Posterior cingulate gyrus (tissue), 11 donors: ENCODE data around the gene LRMDA.

Experiments
- DNase-seq, 10 donors: peaks; one replicate each; pipeline versions ENCODE4 v3.0.0 to v3.0.0-alpha.2; 2020 to 2021; ENCODE audit warnings: mixed read lengths in 3 of 10
- intact Hi-C: fragments of 100-400 bp; cut with DNase I; formaldehyde crosslinking; loops from one replicate; pipeline ENCODE4 v1.15.1; 2023

The LRMDA gene

DNA sequence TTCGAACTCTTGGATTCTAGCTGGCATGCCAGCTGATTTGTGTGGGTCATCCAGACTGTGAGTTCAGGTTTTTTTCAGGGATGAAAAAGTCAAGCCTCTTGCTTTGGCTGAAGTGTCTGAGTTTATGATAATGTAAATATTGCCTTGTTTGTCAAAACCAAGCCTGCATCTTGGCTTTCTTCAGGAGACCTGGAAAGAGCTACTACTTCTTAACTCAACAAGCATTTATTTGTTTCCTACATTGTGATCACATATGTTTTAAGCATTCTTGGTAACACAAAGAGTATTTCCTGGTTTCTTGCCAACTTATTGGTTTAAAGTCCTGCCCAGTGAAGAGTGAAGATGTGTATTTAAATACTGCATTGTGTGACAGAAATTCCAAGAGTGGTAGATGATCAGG, 407.1 kb downstream of the LRMDA start:
- no peak for DNase-seq
- intact Hi-C loops: no loop called here

DNA sequence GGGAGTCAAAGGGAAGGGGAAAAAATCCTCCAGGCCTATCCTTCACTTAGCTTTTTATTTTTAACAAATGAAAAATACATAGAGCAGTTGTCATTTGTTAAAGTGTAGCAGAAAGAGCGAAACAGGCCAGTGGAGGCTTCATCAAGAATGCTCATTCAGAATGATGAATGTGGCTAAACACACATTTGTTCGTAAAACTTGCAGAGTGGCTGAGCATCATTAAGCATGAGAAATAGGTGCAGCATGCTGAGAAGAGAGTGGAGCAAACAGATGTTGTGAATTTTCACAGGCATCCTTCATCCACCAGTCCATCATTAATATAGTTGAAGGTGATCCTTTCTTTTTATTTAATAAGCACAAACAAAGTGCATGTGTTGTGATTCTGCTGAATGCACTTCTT, 407.6 kb downstream of the LRMDA start:
- no peak for DNase-seq
- intact Hi-C loops: no loop called here

DNA sequence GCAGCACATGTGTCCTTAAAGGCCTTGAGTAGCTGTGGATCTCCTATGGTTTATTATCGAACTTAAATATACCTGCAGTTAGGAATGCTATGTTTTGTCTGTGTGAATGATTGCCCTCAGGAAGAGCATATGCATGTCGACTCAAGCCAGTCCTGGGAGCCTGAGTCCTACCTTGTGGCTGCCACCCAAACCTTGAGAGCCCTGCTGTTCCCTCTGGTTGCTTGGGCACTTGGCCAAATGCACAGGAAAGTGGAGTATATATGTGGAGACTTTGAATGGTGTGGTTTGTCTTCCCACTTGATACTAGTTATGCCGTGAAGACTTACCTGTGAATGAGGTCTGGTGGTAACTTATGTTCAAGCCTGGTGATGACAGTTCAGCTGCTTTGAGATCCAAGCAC, 409.8 kb downstream of the LRMDA start:
- no peak for DNase-seq
- intact Hi-C loops: no loop called here

DNA sequence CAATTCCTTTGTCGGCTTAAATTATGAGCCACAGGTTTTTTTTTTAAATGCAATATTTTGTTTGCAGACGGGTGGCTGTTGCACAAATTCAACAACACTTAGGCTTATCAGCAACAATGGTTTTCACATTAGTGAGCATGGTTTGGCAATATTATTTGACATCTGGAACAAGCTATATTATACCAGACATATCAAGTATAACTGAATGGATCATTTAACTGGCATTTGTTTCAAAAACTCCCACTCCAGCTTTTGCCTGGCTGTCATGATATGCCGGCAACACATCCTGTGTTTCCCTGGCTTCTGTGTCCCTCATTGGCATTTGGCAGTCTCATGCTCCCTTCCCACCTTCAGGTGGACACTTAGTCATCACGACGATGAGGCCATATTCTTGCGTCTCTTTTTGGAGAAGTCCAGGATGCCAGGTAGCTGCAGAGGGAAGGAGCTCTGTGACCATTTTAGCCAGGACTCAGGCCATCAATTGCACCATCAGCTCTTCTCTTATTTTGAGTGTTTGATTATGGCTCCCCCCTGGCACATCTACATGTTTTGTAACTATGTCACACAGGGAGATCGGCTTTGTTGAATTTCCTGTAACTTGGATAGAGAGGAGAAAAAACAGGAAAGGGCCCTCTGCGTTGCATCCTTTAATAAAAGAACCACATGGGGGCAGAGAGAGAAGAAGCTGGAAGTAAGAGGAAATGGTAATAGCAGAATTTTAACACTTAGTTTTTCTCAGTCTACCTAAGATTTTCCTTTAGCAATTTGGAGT, 413.9 kb downstream of the LRMDA start:
- intact Hi-C loops: no loop called here
- DNase-seq: no peak

DNA sequence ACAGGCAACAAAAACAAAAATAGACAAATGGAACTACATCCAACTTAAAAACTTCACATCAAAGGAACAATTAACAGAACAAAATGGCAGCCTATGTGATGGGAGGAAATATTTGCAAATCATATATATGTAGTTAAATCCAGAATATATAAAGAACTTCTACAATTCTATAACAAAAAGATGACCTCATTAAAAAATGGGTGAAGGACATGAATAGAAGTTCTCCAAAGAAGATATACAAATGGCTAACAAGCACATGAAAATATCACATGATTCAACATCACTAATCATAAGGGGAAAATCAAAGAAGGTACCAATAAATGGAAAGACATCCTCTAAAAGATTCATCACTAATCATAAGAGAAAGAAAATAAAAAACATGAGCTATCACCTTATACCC, 416.1 kb downstream of the LRMDA start:
- DNase-seq: no peak
- intact Hi-C loops: no loop called here

DNA sequence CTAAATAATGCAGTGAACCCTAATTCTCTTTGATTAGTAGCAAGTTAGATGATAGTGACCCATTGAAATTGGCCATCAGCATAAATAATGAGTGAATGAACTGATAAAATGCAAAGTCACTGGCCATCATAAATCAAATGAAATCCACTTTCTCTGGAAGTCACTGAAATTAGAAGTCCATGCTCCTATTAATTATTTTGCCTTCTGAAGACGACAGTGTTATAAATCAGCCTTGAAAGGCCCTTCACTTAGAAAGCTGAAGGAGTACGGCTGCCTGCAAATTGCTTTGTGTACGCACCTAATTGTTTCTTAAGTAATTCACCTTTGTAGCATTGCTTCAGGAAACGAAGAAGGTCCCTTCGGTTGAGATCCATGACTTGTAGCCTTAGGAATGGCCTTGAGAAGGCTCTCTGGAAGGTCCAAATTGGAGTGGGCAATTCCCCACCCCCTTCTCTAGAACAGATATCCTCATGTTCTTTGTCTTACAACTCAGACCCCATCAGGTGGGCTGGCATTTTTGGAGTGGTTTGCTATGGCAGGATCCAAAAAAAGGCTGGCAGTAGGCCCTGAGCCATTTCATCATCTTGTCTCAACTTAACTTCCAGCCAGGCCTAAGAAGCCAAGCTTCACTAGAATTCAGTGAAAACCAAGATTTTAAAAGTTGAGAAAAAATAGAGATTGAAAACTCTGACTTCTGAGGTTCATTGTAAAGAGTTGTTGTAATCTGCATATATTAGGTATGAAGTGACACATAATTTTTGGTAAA, 420.3 kb downstream of the LRMDA start:
- no peak for DNase-seq
- intact Hi-C loops: no loop called here

DNA sequence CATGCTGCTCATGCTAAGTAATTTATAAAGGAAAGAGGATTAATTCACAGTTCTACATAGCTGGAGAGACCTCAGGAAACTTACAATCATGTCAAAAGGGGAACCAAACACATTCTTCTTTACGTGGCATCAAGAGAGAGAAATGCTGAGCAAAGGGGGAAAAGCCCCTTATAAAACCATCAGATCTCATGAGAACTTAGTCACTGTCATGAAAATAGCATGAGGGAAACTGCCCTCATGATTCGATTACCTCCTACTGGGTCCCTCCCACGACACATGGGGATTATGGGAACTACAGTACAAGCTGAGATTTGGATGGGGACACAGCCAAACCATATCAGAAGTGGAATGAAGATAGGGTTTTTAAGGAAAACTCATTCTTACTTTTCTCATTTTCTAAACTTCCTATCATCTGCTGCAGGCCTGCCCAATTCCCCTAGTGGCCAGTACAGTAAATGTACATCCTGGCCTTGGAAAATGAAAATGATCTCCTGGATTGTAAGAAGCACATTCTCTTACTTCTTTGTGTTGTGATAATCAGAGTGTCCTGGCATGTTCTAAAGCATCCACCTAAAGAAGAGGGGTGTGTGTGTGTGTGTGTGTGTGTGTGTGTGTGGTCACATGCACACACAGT, 421.5 kb downstream of the LRMDA start:
- DNase-seq: no peak

DNA sequence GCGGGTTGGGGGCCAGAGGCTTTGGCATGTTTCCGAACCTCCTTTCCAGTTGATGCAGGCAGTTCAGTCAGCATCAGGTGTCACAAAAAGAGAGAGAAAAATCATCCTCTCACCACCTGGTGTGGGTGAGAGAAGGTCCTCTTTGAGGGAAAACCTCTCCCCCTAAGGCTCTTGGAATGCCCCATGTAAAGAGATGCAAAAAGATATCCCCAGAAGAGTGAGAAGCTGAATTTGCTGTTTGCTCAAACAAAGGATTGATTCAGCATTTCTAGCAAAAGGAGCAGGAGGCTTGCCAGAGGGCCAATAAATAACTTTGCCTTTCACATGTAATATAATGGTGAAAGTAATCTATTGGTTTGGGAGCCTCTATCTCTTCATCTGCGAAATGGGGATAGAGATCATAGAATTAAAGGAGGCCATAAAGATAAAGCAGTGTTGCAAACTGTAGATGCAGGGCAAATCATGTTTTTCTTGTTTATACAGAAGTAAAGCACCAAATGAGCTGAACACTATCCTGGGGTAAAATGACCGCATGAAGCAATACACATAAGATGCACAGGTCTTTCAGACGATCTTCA, 425.9 kb downstream of the LRMDA start:
- no peak for DNase-seq
- intact Hi-C loops: no loop called here

More for the DNA sequence above, 421.5 kb downstream of the LRMDA start:
- intact Hi-C loops: no loop called here

DNA sequence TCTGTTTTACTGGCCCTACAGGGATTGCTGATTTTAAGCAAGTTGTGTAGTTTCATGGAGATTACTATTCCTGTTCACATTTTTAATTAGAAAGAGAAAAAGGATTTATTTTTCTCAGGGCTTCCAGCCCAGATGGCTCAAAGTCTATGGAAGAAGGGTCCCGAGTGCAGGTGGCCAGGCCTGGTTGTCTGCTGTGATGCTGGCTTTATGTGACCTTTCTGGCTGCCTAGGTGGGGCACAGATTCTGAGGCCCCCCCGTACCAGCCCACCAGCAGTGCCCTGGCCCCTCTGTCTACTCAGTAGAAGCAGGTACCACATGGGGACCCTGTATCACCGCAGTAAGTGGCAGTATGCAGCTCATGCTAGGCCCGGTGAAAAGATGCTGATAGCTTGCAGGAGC, 426.5 kb downstream of the LRMDA start:
- DNase-seq: peak in 1 of 10 donors; percentile 52
- intact Hi-C loops: no loop called here

DNA sequence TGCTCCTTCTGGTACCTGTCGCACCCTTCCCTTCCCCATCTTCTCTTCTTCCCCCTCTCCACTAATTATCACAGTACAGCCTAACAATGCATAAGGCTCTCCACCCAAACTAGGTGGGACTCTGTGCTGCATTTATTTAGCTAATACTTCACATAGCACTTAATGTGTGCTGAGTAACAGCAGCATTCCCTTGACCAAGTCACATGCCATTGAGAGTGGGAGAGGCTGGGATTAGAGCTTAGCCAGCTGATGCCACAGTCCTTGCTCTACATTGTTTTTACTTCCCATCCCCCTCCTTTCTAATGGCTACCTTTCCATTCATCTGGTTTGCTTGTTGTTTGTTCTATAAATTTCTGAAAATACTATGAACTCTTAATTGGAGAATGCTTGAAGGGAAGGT, 426.9 kb downstream of the LRMDA start:
- DNase-seq: no peak
- intact Hi-C loops: no loop called here

DNA sequence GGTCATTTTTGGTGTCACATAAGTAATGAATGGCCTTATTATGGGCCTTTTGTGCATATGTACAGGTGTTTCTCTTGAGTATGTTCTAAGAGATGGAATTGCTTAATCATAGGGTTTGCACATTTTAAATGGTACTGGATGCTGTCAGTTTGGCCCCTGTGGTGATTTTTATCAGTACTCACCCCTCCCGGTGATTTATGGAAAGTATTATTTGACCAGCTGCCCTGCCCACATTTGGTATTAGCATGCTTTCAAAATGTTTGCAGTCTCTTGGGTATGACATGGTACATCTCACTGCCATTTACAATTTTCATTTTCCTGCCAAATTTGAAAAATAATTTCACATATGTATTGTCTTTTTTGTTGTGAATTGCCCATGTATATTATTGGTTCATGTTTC, 427.7 kb downstream of the LRMDA start:
- no peak for DNase-seq
- intact Hi-C loops: no loop called here

DNA sequence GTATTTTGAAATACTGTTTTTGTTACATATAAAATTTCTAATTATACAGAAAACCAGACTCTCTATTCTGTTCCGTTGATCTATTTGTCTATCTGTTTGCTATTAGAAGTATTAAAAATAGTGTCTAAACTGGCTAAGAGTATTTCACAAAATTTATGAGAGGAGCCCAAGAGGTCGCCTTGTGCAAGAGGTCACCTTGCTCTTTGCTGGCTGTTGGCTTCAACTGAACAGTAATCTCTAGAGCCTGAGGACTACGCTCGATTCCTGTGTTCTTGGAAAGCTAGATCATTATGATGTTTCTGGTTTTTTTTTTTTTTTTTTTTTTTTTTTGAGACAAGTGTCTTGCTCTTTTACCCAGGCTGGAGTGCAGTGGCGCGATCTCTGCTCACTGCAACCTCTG, 428.6 kb downstream of the LRMDA start:
- intact Hi-C loops: no loop called here
- no peak for DNase-seq

DNA sequence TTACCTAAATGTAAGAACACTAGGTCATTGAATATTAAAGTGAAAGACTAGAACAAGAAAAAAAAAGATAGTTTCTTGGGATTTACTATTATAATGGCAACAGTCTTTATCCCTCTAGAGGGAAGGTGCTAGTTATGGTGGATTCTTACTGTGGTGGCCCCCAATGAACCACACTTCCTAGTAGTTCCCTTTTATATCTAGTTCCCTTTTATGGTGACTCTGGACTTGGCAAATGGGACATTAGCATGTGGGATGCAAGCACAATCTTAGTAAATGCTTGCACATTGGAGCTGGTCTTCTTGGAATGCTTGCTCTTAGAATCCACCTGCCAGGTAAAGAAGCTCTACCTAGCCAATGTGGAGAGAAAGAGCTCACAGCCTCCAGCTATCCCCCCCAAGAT, 430.2 kb downstream of the LRMDA start:
- intact Hi-C loops: no loop called here
- DNase-seq: no peak

DNA sequence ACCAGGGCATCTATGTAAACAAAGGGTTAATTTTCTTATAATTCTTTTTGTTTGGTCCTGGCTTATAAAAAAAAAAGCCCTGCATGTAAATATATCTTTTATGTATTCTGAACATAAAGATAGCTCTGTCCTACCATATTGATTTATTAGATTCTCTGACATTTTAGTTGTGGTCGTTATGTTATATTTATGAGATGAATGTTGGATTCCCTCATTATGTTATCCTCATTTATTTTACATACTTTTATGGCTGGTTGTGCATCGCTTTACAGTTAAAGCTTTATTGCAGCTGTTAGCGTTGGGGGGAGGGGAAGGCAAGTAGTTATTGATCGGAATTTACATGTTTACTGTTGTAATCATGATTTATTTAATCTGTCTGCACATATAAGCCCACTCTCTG, 431.5 kb downstream of the LRMDA start:
- DNase-seq: no peak
- intact Hi-C loops: no loop called here

DNA sequence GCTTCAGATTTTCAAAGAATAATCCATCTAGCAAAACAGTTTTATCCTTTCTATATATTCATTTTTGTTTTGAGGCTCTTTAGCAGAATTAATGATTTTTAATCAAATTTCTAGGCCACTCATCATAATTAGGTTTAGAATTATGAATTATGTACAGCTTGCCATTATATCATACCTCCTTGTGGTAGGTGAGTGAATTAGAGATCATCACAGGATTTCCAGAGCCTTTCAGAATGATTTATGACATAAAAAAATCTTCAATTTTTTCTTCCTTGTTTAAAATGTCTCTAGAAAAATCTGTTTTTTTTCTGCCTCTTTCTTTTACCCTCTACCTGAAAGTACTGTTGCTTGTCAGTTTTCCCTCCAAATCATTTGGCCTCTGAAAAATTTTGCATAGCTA, 433.3 kb downstream of the LRMDA start:
- no peak for DNase-seq
- intact Hi-C loops: no loop called here

DNA sequence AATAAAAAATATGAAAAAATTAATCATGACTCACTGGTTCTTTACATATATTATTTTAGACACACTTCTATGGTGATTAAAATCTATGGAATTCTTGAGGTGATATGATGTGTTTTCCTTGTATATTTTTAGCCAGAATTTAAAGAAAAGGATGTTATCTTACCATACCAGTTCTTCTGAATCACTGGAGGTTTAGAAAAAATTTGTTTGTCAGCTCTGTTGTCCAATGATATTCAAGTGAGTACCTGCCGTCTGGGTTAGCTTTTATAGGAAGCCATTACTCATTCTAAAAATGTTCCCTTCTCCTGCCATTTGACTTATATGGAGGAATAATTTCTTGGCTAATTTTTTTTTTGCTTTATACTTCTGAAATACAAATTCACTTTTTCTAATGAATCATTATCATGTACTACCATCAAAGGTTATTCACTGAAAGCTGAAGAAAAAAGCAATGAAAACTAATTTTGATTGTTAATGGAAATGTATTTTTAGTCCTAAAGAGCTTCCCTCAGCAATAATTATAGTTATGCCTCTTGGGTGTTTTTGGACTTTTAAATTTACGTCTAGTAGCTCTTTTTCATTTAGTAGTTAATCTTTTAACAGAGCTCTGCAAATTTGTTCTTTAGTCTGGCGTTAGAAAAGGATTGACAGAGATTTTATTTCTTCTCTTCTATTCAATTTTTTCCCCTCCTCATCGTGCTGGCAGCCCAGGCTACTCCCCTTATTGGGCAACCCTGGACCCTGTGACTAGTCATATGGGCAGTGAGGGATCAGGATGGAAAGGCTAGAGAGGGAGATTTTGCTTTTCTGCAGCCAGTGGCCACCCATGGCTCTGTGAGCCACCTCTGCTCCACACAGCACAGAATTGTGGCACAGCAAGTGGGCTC, 434.2 kb downstream of the LRMDA start:
- intact Hi-C loops: no loop called here

DNA sequence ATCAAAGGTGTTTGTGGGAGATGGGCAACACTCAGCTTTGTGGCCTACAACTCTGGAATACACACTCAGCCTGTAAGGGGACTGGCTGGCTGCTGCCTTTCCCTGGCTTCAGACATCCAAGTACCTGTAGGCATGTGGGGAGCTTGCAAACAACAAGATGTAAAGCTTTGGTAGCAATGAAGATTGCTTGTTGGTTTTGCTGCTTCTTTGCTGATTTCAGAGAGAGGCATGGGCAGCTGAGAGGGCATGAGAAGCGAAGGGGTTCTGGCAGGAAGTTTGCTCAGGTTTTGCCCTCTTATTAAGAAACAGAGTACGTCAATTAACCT, 434.8 kb downstream of the LRMDA start:
- intact Hi-C loops: no loop called here
- DNase-seq: no peak

More for the DNA sequence above, 434.2 kb downstream of the LRMDA start:
- DNase-seq: no peak

DNA sequence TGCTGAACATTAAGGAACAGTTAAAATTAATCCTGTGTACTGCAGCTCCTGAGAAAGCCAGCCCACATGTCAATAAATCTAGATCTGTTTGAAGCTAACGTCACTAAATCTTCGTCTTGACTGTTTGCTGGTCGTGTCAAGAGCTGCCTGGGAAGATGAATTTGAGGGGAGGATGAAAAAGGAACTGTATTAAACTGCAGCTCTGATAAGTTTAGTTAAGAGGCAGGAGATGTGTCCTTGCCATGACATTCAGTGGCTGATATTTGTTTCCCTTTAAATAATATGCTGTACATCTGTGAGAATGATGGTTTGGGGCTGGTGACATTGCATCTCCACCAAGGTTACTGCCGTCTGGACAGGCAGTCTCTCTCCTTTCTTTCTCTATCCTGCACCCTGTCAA, 435.3 kb downstream of the LRMDA start:
- intact Hi-C loops: no loop called here
- DNase-seq: no peak

DNA sequence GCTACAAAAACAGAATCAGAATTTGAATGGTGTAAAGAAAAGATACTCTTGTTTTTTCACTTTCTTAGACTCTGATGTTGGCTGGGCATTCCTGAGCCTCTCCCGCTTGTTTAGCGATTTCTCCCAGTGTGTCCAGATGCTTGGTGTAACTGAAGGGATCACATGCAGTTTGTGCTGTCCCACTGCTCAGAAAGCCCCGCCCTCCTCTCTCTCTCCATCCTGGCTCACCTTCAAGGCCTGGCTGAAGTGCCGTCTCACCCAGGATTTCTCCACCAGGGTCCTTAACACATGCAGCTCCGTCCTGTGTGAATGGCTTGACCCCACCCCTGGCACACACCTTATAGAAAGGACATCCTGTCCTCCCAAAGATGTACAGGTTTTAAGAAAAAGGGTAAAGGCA, 437.1 kb downstream of the LRMDA start:
- intact Hi-C loops: no loop called here
- no peak for DNase-seq

DNA sequence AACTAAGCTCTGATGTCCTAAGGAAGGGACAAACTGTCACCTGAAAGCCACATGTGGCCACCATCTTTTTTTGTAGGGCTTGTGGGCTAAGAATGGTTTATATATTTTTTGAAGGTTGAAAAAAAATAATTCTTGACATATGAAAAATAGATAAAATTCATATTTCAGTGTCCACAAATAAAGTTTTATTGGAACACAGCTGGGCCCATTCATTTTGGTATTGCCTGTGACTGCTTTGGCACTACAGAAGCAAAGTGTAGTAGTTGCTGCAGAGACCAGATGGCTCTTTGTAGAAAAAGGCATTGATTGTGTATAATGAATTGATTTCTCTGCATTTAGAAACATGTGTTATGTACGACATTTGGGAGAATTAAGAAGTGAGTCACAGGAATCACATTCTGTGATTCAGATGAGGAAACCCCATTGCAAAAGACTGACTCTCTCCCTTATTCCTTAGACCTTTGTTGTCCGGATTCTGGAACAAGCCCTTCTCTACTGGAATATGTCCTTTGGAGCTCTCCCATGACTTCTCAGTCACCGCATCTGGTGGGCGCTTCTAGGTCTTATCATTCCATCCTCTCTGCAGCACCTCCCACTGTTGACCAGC, 438.7 kb downstream of the LRMDA start:
- intact Hi-C loops: no loop called here

More for the DNA sequence above, 438.7 kb downstream of the LRMDA start:
- no peak for DNase-seq
